PC-3 (cell line): ENCODE measurements around the gene GATAD2B.

Source experiments
- CTCF ChIP-seq: fragments of 300-600 bp; sonication (generic); conservative IDR thresholded peaks from 2 replicates; pipeline ENCODE4 v1.5.1; 2017; ENCODE audit warnings: antibody characterized with exemption, low read depth, mild to moderate bottlenecking, low read length
- EZH2 ChIP-seq: fragments of 300-600 bp; sonication (generic); IDR thresholded peaks from one replicate; pipeline ENCODE4 v1.6.1; 2017; ENCODE audit warnings: antibody characterized with exemption, mild to moderate bottlenecking, low read length; ENCODE audit not compliant: unreplicated experiment
- EZH2phosphoT487 ChIP-seq: fragments of 300-600 bp; sonication (generic); IDR thresholded peaks from 2 replicates; pipeline ENCODE4 v1.6.1; 2018; ENCODE audit warnings: mild to moderate bottlenecking, antibody characterized with exemption, low read length, borderline replicate concordance

- TF ChIP-seq CTCF (no peak), EZH2 (no peak), EZH2phosphoT487 (no peak)
These were observed 39.6 kb upstream of the GATAD2B start for GRCh38 chr1:153962088-153963029.
